HEK293 (cell line): ENCODE measurements around the gene ARID3A.

Source experiments
- CTCF ChIP-seq: fragments of 450-650 bp; formaldehyde crosslinking; IDR thresholded peaks from 2 replicates; pipeline ENCODE4 v1.5.1; 2016; ENCODE audit warnings: missing biosample characterization, missing genetic modification characterization
- MEIS1 ChIP-seq: sonication (generic); formaldehyde crosslinking; IDR thresholded peaks from 2 replicates; pipeline ENCODE4 v1.8.1; 2022; ENCODE audit warnings: missing genetic modification reagents, mild to moderate bottlenecking, borderline replicate concordance
- ZNF146 ChIP-seq: fragments of 450-650 bp; formaldehyde crosslinking; IDR thresholded peaks from 2 replicates; pipeline ENCODE4 v1.5.1; 2016; ENCODE audit warnings: missing biosample characterization, missing genetic modification characterization
- ZNF2 ChIP-seq: fragments of 450-650 bp; formaldehyde crosslinking; IDR thresholded peaks from 2 replicates; pipeline ENCODE4 v1.5.1; 2016; ENCODE audit warnings: missing biosample characterization, missing genetic modification characterization
- ZNF24 ChIP-seq: fragments of 450-650 bp; formaldehyde crosslinking; IDR thresholded peaks from 2 replicates; pipeline ENCODE4 v1.5.1; 2016; ENCODE audit warnings: missing biosample characterization, missing genetic modification characterization
- ZNF433 ChIP-seq: fragments of 450-650 bp; formaldehyde crosslinking; IDR thresholded peaks from 2 replicates; pipeline ENCODE4 v1.5.1; 2016; ENCODE audit warnings: missing biosample characterization, missing genetic modification characterization, low read depth
- ZNF530 ChIP-seq: fragments of 450-650 bp; formaldehyde crosslinking; IDR thresholded peaks from 2 replicates; pipeline ENCODE4 v1.5.1; 2016; ENCODE audit warnings: low read depth, missing biosample characterization, missing genetic modification characterization
- ZNF560 ChIP-seq: fragments of 450-650 bp; formaldehyde crosslinking; IDR thresholded peaks from 2 replicates; pipeline ENCODE4 v1.5.1; 2017; ENCODE audit warnings: missing biosample characterization, missing genetic modification characterization, borderline replicate concordance
- ZNF624 ChIP-seq: fragments of 450-650 bp; formaldehyde crosslinking; IDR thresholded peaks from 2 replicates; pipeline ENCODE4 v1.5.1; 2017; ENCODE audit warnings: missing biosample characterization, missing genetic modification characterization

- TF ChIP-seq ZNF24 (tag by site-specific recombination), result no peak
- TF ChIP-seq ZNF560 (tag by site-specific recombination), result no peak
- no peak for TF ChIP-seq CTCF (tag by site-specific recombination)
- no peak for TF ChIP-seq ZNF530 (tag by site-specific recombination)
- TF ChIP-seq ZNF2 (tag by site-specific recombination), result no peak
- no peak for TF ChIP-seq ZNF433
- TF ChIP-seq MEIS1 (CRISPR knock-in tag), result no peak
- no peak for TF ChIP-seq ZNF624 (tag by site-specific recombination)
- TF ChIP-seq ZNF146, result no peak
These were observed 66.3 kb downstream of the ARID3A start for GRCh38 chr19:991932-992669.
